Measurements from ENCODE around the gene CNPY1.

Gene CNPY1

GRCh38 chr7:155454183-155455112 is 91.9 kb downstream of the CNPY1 start:
- DNase-seq (ENCODE audit: low read depth): no peak

GRCh38 chr7:155453296-155454182 is 92.8 kb downstream of the CNPY1 start:
- no peak for DNase-seq (ENCODE audit: low read depth)

GRCh38 chr7:155452505-155453295 is 93.7 kb downstream of the CNPY1 start:
- no peak for DNase-seq (ENCODE audit: low read depth)

- no peak for DNase-seq (ENCODE audit: low read depth)
These were observed 94.5 kb downstream of the CNPY1 start for GRCh38 chr7:155451840-155452239.
